HFF-Myc (cell line): ENCODE data around the gene MED20.

Experiments used
- DNase-seq: peaks from one replicate; pipeline ENCODE4 v3.0.0-alpha.2; 2011; ENCODE audit warnings: low read depth; ENCODE audit errors: extremely low read depth
- H3K4me3 ChIP-seq: replicated peaks from 2 replicates; pipeline ENCODE4 v1.5.1; 2011; ENCODE audit warnings: low read depth, mild to moderate bottlenecking, control low read depth, low read length
- TF ChIP-seq, protein P1 (sequence below): IDR thresholded peaks from 2 replicates; pipeline ENCODE4 v1.5.1; 2012; ENCODE audit warnings: mild to moderate bottlenecking, low read depth, low read length, control low read depth; ENCODE audit errors: missing control alignments

MED20 gene

DNA sequence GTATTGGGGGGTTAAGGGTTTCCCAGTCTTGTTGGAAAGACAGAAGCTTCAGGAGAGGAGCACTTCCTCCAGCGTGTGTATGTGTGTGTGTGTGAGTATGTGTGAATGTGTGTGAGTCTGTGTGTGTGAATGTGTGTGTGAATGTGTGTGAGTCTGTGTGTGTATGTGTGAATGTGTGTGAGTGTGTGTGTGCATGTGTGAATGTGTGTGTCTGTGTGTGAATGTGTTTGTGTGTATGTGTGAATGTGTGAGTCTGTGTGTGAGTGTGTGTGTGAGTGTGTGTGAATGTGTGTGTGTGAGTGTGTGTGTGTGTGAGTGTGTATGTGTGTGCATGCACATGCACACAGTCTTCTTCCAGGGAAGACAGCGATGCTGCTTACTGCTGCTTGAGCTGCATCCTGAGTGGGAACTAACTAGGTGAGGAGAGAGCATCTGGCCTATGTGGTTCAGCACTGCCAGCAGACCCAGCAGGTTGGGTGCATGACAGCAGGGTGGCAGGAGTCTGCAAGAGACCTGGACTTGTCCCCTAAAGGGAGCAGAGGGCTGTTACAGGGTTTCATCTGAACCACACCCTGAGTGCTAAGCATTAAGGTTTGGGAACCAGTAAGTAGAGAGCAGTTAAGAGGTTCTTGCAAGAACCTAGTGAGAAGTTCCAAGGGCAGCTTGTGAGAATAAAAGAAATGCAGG, 43.4 kb upstream of the MED20 start:
- TF ChIP-seq, protein P1, sequence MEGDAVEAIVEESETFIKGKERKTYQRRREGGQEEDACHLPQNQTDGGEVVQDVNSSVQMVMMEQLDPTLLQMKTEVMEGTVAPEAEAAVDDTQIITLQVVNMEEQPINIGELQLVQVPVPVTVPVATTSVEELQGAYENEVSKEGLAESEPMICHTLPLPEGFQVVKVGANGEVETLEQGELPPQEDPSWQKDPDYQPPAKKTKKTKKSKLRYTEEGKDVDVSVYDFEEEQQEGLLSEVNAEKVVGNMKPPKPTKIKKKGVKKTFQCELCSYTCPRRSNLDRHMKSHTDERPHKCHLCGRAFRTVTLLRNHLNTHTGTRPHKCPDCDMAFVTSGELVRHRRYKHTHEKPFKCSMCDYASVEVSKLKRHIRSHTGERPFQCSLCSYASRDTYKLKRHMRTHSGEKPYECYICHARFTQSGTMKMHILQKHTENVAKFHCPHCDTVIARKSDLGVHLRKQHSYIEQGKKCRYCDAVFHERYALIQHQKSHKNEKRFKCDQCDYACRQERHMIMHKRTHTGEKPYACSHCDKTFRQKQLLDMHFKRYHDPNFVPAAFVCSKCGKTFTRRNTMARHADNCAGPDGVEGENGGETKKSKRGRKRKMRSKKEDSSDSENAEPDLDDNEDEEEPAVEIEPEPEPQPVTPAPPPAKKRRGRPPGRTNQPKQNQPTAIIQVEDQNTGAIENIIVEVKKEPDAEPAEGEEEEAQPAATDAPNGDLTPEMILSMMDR = no peak
- H3K4me3 ChIP-seq = no peak overlapping the region
- no peak for DNase-seq

- H3K4me3 ChIP-seq = no peak overlapping the region
- TF ChIP-seq, protein P1 = no peak
- DNase-seq = no peak
These were observed 42.4 kb upstream of the MED20 start for GRCh38 chr6:41963371-41963770.

GRCh38 chr6:41960028-41960427, 39.1 kb upstream of the MED20 start:
- TF ChIP-seq, protein P1 = no peak
- no peak for DNase-seq

GRCh38 chr6:41958022-41958856, 37.3 kb upstream of the MED20 start:
- no peak overlapping the region for H3K4me3 ChIP-seq
- no peak for DNase-seq
- TF ChIP-seq, protein P1 = no peak

More at GRCh38 chr6:41960028-41960427, 39.1 kb upstream of the MED20 start:
- no peak overlapping the region for H3K4me3 ChIP-seq

- no peak for DNase-seq
- TF ChIP-seq, protein P1 = no peak
- no peak overlapping the region for H3K4me3 ChIP-seq
These were observed 36.2 kb upstream of the MED20 start for GRCh38 chr6:41957117-41957516.

- TF ChIP-seq, protein P1 = no peak
- H3K4me3 ChIP-seq = no peak overlapping the region
- DNase-seq = no peak
These were observed 34.5 kb upstream of the MED20 start for GRCh38 chr6:41955412-41955811.
